ENCODE measurements around the gene POLR2A.

- TF ChIP-seq POLR2A (IDR thresholded peaks at IDR 0.05) = no peak
- TF ChIP-seq, protein P1, sequence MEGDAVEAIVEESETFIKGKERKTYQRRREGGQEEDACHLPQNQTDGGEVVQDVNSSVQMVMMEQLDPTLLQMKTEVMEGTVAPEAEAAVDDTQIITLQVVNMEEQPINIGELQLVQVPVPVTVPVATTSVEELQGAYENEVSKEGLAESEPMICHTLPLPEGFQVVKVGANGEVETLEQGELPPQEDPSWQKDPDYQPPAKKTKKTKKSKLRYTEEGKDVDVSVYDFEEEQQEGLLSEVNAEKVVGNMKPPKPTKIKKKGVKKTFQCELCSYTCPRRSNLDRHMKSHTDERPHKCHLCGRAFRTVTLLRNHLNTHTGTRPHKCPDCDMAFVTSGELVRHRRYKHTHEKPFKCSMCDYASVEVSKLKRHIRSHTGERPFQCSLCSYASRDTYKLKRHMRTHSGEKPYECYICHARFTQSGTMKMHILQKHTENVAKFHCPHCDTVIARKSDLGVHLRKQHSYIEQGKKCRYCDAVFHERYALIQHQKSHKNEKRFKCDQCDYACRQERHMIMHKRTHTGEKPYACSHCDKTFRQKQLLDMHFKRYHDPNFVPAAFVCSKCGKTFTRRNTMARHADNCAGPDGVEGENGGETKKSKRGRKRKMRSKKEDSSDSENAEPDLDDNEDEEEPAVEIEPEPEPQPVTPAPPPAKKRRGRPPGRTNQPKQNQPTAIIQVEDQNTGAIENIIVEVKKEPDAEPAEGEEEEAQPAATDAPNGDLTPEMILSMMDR (IDR thresholded peaks at IDR 0.05) = no peak
- TF ChIP-seq EP300 (IDR thresholded peaks at IDR 0.05) = no peak
These were observed 43.4 kb upstream of the POLR2A start for GRCh38 chr17:7440834-7441195.
